Stimulated activated CD8-positive, alpha-beta memory T cell treated with anti-CD3 and anti-CD28 coated beads, Interleukin-12 subunit alpha, Interleukin-12 subunit beta, amount 100 ng/mL, for 24 hours (primary cell): ENCODE results near the gene LYRM7.
A peak's percentile ranks its signal among the peaks of the same experiment; 100 is the strongest.
"Not testable (repeated sequence)": the region's sequence is repeated elsewhere in the genome, so short reads cannot be mapped to it uniquely, and the experiment has no call there.

Source experiments
- DNase-seq: peaks from one replicate; pipeline ENCODE4 v3.0.0-alpha.2; 2020; ENCODE audit errors: extremely low read depth

The LYRM7 gene

GRCh38 chr5:131170540-131171275 is at the start of gene LYRM7:
LYRM7 (plus strand) TSS chr5:131170944; CDS start chr5:131171021, 77 bp downstream.
- DNase-seq = peak; percentile 86

GRCh38 chr5:131127244-131127643 is 43.5 kb upstream of the LYRM7 start:
- not testable (repeated sequence) for DNase-seq

- no peak for DNase-seq
Observed at GRCh38 chr5:131129306-131129705, 41.4 kb upstream of the LYRM7 start.

DNA sequence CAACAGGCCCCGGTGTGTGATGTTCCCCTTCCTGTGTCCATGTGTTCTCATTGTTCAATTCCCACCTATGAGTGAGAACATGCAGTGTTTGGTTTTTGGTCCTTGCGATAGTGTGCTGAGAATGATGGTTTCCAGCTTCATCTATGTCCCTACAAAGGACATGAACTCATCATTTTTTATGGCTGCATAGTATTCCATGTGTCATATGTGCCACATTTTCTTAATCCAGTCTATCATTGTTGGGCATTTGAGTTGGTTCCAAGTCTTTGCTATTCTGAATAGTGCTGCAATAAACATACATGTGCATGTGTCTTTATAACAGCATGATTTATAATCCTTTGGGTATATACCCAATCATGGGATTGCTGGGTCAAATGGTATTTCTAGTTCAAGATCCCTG is 37.7 kb upstream of the LYRM7 start:
- not testable (repeated sequence) for DNase-seq

GRCh38 chr5:131138406-131138805 is 32.3 kb upstream of the LYRM7 start:
- DNase-seq = not testable (repeated sequence)

- no peak for DNase-seq
Observed at GRCh38 chr5:131139321-131139720, 31.4 kb upstream of the LYRM7 start.

- DNase-seq = no peak
Observed at GRCh38 chr5:131142970-131143617, 27.6 kb upstream of the LYRM7 start.

DNA sequence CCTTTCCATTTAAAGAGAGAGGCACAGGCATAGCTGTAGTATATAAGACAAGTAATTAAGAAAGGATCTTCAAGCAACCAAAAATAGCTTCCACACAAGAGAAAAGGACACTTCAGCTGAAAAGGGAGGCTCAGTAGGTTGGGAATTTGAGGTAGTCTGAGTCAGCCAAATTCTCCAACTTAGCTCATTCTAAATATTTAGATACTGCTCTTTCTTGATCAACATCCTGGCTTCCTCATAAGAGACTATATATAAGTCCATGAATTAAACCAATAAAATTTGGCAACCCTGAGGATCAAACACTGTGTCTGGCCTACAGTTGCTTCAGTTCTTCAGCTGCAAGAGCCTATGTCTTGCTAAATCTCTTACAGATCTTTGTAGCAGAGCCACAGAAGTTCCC is 23.5 kb upstream of the LYRM7 start:
- no peak for DNase-seq

- DNase-seq = no peak
Observed at GRCh38 chr5:131148835-131149234, 21.9 kb upstream of the LYRM7 start.

GRCh38 chr5:131150408-131150807 is 20.3 kb upstream of the LYRM7 start:
- DNase-seq = no peak

- DNase-seq = no peak
Observed at GRCh38 chr5:131151216-131151615, 19.5 kb upstream of the LYRM7 start.

DNA sequence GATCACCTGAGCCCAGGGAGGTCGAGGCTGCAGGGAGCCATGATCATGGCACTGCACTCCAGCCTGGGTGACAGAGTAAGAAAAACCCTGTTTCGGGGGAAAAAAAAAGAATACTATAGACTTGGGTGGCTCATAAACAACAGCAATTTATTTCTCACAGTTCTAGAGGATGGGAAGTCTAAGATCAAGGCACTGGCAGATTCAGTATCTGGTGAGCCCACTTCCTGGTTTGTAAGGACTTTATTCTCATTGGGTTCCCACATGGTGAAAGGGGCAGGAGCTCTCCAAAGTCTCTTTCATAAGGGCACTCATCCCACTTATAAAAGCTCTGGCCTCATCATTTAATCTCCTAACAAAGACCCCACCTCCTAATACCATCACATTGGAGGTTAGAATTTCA is 14.4 kb upstream of the LYRM7 start:
- no peak for DNase-seq

- DNase-seq = no peak
Observed at GRCh38 chr5:131156957-131157356, 13.8 kb upstream of the LYRM7 start.

DNA sequence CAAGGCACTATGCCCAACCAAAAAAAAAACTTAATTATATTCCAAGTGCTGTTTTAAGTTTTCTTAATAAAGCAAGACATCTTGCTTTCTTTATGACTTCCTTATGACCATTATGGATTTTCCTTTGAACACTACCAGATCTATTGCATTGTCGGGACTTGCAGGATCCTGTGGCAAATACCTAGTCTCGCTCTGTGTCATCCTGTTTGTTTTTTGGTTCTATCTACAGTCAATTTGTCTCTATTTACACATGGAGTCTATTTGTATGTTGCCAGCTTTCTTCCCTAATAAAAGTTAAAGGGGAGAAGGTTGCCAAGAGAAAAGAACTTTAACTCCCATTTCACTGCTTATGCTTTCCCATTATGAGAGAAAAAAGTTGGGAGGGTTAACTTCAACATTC is 10.6 kb upstream of the LYRM7 start:
- no peak for DNase-seq

- no peak for DNase-seq
Observed at GRCh38 chr5:131163276-131164119, 7.2 kb upstream of the LYRM7 start.

DNA sequence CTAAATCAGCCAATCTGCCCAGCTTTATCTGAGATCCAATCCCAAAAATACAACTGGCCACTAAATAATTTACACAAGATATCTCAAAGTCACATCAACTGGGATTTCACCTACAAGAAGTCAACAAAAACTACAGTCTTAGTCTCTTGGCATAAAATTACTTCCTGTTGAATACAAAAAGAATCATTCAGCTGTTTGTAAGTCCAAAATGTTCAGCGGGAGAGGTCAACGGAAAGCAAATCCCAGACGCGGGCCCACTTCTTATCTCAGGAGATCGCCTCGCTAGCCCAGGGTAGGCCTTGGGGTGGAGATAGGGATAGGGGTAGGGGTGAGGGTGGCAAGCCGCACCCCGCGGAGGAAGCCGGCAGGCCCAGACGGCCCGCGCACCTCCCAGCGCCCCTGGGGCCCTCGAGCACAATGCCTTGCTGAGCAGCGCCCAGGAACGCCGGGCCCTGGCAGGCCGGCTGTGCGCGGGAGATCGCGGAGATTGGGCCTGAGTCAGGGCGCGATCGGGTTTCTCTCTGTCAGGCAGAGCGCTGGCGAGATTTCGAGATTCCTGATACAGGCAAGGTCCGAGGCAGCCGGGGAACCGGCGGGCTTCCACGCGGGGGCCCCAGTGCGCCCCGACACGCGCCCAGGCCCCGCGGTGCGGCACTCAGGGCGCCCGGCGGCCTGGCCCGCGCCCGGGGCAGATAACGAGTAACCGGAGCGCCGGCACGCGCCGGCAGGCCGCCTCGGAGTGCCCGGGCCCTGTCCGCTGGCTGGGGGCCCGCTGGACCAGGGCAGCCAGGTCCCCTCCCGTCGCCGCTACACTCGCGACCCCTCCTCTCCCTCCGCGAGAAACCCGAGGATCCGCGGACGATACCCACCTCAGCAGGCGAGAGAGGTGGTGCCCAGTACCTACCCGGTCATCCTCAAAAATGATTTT is 6.3 kb upstream of the LYRM7 start:
- no peak for DNase-seq

- DNase-seq = peak; percentile 89
Observed at GRCh38 chr5:131165119-131165727, 5.5 kb upstream of the LYRM7 start, which contains the start of gene HINT1. HINT1 (minus strand) TSS chr5:131165256; CDS start chr5:131165205, 51 bp downstream.

DNA sequence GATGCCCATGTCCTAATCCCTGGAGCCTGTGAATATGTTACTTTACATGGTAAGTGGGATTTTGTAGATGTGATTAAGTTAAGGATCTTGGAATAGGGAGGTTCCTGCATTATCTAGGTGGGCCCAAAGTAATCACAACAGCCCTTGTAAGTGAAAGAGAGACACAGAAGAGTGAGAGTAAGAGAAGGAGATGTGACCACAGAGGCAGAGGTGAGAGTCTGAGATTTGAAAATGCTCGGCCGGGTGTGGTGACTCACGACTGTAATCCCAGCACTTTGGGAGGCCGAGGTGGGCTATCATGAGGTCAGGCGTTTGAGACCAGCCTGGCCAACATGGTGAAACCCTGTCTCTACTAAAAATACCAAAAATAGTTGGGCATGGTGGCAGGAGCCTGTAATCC is 3.1 kb upstream of the LYRM7 start:
- DNase-seq = no peak

- DNase-seq = no peak
Observed at GRCh38 chr5:131169810-131170539, 769 bp upstream of the LYRM7 start.

DNA sequence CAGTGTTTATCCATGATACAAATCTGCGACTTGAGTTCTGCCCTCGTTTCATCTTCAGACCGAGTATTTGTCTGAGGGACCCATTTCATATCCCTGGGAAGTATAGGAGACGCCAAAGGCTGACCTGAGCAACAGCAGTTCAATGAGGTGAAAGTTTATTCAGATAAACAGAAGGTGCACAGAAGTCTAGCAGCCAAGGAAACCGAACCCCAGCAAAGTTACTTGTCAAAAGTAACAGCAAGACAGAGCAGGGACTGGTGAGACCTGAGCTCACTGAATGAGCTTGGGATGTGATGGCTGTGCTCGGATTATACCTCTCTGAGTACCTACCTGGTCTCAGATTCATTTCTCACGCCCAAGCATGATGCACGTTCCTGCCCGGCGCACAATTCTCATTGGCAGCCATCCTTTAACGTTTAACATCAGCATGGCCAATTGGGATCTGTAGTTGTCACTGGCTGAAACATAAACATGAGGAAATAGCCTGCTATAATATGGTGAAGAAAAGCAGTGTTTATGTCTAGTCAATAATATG is 599 bp downstream of the LYRM7 start:
- no peak for DNase-seq
